Dermis microvascular lymphatic vessel endothelial cell (primary cell): Measurements from ENCODE around the gene ZNG1F. TPM values are rescaled to one million over a fixed set of nuclear protein-coding genes. Genes with fewer than 3 reads are reported as not detected.
"Not testable (repeated sequence)": the region's sequence is repeated elsewhere in the genome, so short reads cannot be mapped to it uniquely, and the experiment has no call there.

ENCODE experiments used
- DNase-seq, 2 donors: peaks; one replicate each; pipeline versions ENCODE4 v3.0.0 to v3.0.0-alpha.2; 2010; ENCODE audit warnings: low read depth in 2 of 2
- total RNA-seq: library from RNA; depleted of rRNA; stranded (reverse); fragments of >200 nt; gene quantifications from 2 replicates; pipeline ENCODE4 v1.2.1, GENCODE V29; 2014

The ZNG1F gene
- total RNA-seq, 1 donor from 2014 or later: 3.3 TPM

DNA sequence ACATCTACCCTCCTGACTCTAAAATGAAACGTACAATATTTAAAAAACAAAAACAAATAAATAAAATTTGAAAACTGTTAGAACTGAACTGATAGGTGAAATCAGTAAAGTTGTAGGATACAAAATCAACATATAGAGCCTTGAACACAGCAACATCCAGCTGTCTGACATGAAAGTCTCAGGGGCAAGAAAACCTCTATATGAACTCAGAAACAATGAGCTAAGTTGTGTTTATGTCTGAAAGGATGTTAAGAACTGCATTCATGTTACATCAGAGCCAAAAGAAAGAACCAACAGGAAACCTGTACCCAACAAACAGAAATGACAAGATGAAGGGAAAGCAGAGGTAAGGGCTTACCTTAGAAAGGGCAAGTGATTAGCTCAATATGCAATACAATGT, 102.4 kb downstream of the ZNG1F start:
- not testable (repeated sequence) for DNase-seq

DNA sequence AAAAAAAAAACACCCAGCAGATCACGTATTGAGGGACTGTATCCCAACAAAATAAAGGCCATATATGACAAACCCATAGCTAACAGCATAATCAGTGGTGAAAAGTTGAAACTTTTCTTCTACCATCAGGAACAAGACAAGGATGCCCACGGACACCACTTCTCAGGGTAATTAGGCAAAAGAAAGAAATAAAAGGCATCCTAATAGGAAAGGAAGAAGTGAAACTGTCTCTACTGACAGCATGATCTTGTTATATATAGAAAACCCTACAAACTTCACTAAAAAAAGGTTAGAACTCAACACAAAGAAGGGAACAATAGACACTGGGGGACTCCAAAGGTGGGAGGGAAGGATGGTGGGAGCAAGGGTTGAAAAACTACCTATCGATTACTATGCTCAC, 102.9 kb downstream of the ZNG1F start:
- DNase-seq: not testable (repeated sequence)

DNA sequence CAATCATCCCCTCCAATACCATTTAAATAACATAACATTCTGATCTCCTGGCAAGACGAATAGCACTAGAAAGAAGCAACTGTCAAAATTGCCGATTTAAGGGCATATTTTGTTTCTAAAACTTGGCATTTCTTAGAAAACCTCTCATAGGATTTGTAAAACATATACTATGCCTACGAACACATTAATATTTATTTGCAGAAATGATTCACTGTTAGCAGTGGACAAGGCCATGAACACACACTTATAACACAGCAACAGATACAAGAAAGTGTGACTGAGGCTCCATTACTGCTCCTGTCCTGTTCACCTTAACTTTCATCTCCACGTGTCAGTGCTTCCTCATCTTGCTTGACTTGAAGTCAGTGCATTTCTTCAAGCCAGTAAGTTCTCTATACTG, 106.8 kb downstream of the ZNG1F start:
- DNase-seq: not testable (repeated sequence)

Other genes starting within 250 kb of the ZNG1F start
- under 0.01 TPM in 1 of 2 replicates, not detected in the other for gene FOXD4L6, start 60.6 kb downstream of the ZNG1F start, total RNA-seq